Measurements from ENCODE around the gene MCEMP1. TPM values are rescaled to one million over a fixed set of nuclear protein-coding genes. Genes with fewer than 3 reads are reported as not detected.

Gene MCEMP1
- polyA plus RNA-seq, 2 of the 4 experiments (the other 2 are of a cell fraction): 0.17 TPM; not detected in 1

GRCh38 chr19:7662657-7663056, 14.2 kb upstream of the MCEMP1 start:
- FAIRE-seq: no peak
- DNase-seq (ENCODE audit: low read depth in 1 of 2, low spot score in 1 of 2): no peak
- no peak for ATAC-seq
- Histone ChIP-seq H3K27ac (no peak overlapping the region), H3K4me1 (no peaks in the 10 kb centered on the region), H3K4me2 (no peak overlapping the region), H3K9me3 (no peaks in the 10 kb centered on the region), H3K4me3 (no peak overlapping the region)
- 47% methylated on average over 14 of the region's 14 CpGs for WGBS (ENCODE audit: missing lambda C conversion rate)
- POLR2A ChIA-PET: no interaction called here
- CTCF ChIA-PET: interaction anchor here (0.6 to 3.8 kb wide), 4 partner anchors 10 to 206 kb away, joined by 3 to 18 read pairs (median 4); partner anchors contain the start of gene TRAPPC5
- TF ChIP-seq SMC3 (IDR thresholded peaks at IDR 0.05) (no peak), HOXB13 (CRISPR knock-in tag; IDR thresholded peaks at IDR 0.05; ENCODE audit: low read depth) (no peak), NFE2L2 (conservative IDR thresholded peaks at IDR 0.05; ENCODE audit: low read length) (no peak), POLR2AphosphoS2 (conservative IDR thresholded peaks at IDR 0.05; ENCODE audit: low read length) (no peak), KDM1A (IDR thresholded peaks at IDR 0.05; ENCODE audit: low read depth) (no peak), FOSB (CRISPR knock-in tag; IDR thresholded peaks at IDR 0.05) (no peak), RAD21 (conservative IDR thresholded peaks at IDR 0.05 in 1 of 2, IDR thresholded peaks at IDR 0.05 in 1 of 2) (no peak), ESRRA (IDR thresholded peaks at IDR 0.05; ENCODE audit: borderline replicate concordance, low read length) (no peak), POLR2A (IDR thresholded peaks at IDR 0.05; ENCODE audit: low read length) (no peak), TFCP2L1 (CRISPR knock-in tag; IDR thresholded peaks at IDR 0.05) (no peak), GATA3 (IDR thresholded peaks at IDR 0.05; ENCODE audit: borderline replicate concordance) (no peak), NR3C1 (IDR thresholded peaks at IDR 0.05) (no peak), BHLHE40 (IDR thresholded peaks at IDR 0.05; ENCODE audit: low read depth, low read length) (no peak), CBX2 (IDR thresholded peaks at IDR 0.05; ENCODE audit: borderline replicate concordance, low read depth) (no peak), CHD2 (IDR thresholded peaks at IDR 0.05; ENCODE audit: low read length, partially characterized antibody) (no peak), MAZ (IDR thresholded peaks at IDR 0.05; ENCODE audit: borderline replicate concordance, low read depth, low read length) (no peak), PHF8 (IDR thresholded peaks at IDR 0.05; ENCODE audit: borderline replicate concordance, low read depth) (no peak)
- TF ChIP-seq, protein P1, sequence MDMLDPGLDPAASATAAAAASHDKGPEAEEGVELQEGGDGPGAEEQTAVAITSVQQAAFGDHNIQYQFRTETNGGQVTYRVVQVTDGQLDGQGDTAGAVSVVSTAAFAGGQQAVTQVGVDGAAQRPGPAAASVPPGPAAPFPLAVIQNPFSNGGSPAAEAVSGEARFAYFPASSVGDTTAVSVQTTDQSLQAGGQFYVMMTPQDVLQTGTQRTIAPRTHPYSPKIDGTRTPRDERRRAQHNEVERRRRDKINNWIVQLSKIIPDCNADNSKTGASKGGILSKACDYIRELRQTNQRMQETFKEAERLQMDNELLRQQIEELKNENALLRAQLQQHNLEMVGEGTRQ (IDR thresholded peaks at IDR 0.05): no peak
- TF ChIP-seq, protein P2, sequence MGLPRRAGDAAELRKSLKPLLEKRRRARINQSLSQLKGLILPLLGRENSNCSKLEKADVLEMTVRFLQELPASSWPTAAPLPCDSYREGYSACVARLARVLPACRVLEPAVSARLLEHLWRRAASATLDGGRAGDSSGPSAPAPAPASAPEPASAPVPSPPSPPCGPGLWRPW (IDR thresholded peaks at IDR 0.05): no peak

DNA sequence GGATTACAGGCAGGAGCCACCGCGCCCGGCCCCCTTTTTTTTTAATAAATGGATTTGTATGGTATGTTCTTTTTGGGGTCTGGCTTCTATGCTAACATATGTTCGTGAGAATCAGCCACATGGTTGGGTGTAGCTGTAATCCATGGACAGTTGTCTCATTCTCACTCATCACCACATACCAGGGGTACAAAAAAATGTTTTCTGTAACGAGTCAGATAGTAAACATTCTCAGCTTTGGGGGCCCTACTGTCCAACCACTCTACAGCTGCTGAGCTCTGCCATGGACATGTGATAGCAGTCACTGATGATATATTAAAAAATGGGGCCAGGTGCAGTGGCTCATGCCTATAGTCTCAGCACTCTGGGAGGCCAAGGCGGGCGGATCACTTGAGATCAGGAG, 13.2 kb upstream of the MCEMP1 start:
- DNase-seq (ENCODE audit: low read depth in 1 of 2, low spot score in 1 of 2): no peak
- H3K9me3 ChIP-seq: no peaks in the 10 kb centered on the region
- WGBS (ENCODE audit: missing lambda C conversion rate): 68% methylated on average over 7 of the region's 7 CpGs
- H3K4me1 ChIP-seq: no peaks in the 10 kb centered on the region
- H3K27ac ChIP-seq: no peak overlapping the region
- no peak overlapping the region for H3K4me3 ChIP-seq
- no peak overlapping the region for H3K4me2 ChIP-seq
- POLR2A ChIA-PET: no interaction called here
- no peak for ATAC-seq
- TF ChIP-seq RCOR1 (IDR thresholded peaks at IDR 0.05; ENCODE audit: low read depth, low read length) (no peak), MYC (IDR thresholded peaks at IDR 0.05; ENCODE audit: borderline replicate concordance, low read length) (no peak), KDM1A (IDR thresholded peaks at IDR 0.05; ENCODE audit: low read depth) (no peak), CHD4 (IDR thresholded peaks at IDR 0.05; ENCODE audit: borderline replicate concordance) (no peak), POLR2A (IDR thresholded peaks at IDR 0.05; ENCODE audit: low read length) (no peak), JUNB (IDR thresholded peaks at IDR 0.05) (no peak), CBX2 (IDR thresholded peaks at IDR 0.05; ENCODE audit: borderline replicate concordance, low read depth) (no peak), TFCP2L1 (CRISPR knock-in tag; IDR thresholded peaks at IDR 0.05) (no peak), FOSL2 (IDR thresholded peaks at IDR 0.05) (no peak), FOSL2 (CRISPR knock-in tag; IDR thresholded peaks at IDR 0.05) (no peak), CBX8 (IDR thresholded peaks at IDR 0.05) (no peak), SREBF2 (IDR thresholded peaks at IDR 0.05) (no peak), SMC3 (IDR thresholded peaks at IDR 0.05) (no peak), RARB (CRISPR knock-in tag; IDR thresholded peaks at IDR 0.05) (no peak), FOXS1 (CRISPR knock-in tag; IDR thresholded peaks at IDR 0.05) (no peak), HOXB5 (CRISPR knock-in tag; IDR thresholded peaks at IDR 0.05) (no peak)
- TF ChIP-seq, protein P3, sequence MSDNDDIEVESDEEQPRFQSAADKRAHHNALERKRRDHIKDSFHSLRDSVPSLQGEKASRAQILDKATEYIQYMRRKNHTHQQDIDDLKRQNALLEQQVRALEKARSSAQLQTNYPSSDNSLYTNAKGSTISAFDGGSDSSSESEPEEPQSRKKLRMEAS (IDR thresholded peaks at IDR 0.05): no peak
- CTCF ChIA-PET: interaction anchor here (0.9 to 3.8 kb wide), 3 partner anchors 11 to 17 kb away, joined by 4 to 18 read pairs (median 5); partner anchors contain the start of gene TRAPPC5
- FAIRE-seq: no peak
